Measurements from ENCODE around the gene SPTBN1. TPM values are rescaled to one million over a fixed set of nuclear protein-coding genes. Genes with fewer than 3 reads are reported as not detected.

Gene SPTBN1
- total and polyA plus RNA-seq, 2 experiments from 2014 or later, result 58.1 to 204 TPM

DNA sequence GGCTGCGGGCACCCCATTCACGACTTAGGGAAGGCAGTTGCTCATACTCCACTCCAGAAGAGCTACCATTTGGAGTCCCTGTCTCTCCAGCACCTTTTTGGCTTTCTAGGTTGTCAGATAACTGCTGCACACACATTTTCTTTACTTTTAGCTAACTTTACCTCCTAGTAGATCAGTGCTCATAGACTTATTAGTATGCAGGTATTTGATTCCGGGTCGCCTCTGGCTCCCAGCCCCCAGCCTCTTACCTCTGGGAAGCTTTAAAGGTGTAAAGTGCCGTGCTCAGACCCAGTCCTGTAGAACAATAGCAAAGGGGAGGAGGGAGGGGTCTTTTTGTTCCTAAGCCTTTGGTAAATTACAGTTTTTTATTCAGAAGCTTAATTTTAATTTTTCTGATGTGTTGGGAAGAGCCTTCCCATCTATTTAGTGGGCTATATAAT is 102.9 kb downstream of the SPTBN1 start:
- Histone ChIP-seq H3K27me3 (ENCODE audit: insufficient read depth) (no peaks in the 10 kb centered on the region), H2AFZ (no peak overlapping the region), H3K36me3 (ENCODE audit: insufficient read depth) (no peaks in the 10 kb centered on the region), H3K79me2 (replicated peaks; ENCODE audit: insufficient read depth) (peaks cover 63% of the 10 kb centered on the region), H3K4me3 (peak overlapping the region; percentile 70), H3F3A (replicated peaks; ENCODE audit: low read depth) (no peaks in the 10 kb centered on the region; the same call in 1 of the 2 replicates), H4K20me1 (replicated peaks; ENCODE audit: insufficient read depth) (peaks cover 13% of the 10 kb centered on the region), H3K4me1 (ENCODE audit: insufficient read depth) (peaks cover 37% of the 10 kb centered on the region), H3K4me2 (peak overlapping the region; percentile 89), H3K27ac (ENCODE audit: low read depth) (peak overlapping the region; percentile 99), H3K9me2 (ENCODE audit: insufficient read depth) (no peaks in the 10 kb centered on the region)
- Mint-ChIP-seq H3K4me3 (peak overlapping the region; percentile 98), H3K27me3 (ENCODE audit: insufficient read depth, low read depth, poor library complexity) (no peaks in the 10 kb centered on the region), H3K27ac (peak overlapping the region; percentile 95), H3K9me3 (no peaks in the 10 kb centered on the region), H3K36me3 (ENCODE audit: low read depth) (peaks cover 3% of the 10 kb centered on the region; the same call in 1 of the 3 replicates), H3K4me1 (peaks cover 49% of the 10 kb centered on the region)
- ATAC-seq, result peak; percentile 52
- peak; percentile 62 for DNase-seq (ENCODE audit: low spot score)
- no peak for TF ChIP-seq ZNF462 (CRISPR knock-in tag; IDR thresholded peaks at IDR 0.05)
- no peak for TF ChIP-seq EZH2phosphoT487 (IDR thresholded peaks at IDR 0.05; ENCODE audit: unreplicated experiment)
- TF ChIP-seq CTCF (conservative IDR thresholded peaks at IDR 0.05; ENCODE audit: low read depth in 2 of 2), result no peak
- no peak for TF ChIP-seq EZH2 (IDR thresholded peaks at IDR 0.05; ENCODE audit: low read depth, unreplicated experiment)
- TF ChIP-seq CREB1 (CRISPR knock-in tag; IDR thresholded peaks at IDR 0.05; ENCODE audit: low read depth), result no peak
- no peak for TF ChIP-seq STAT1 (IDR thresholded peaks at IDR 0.05; ENCODE audit: unreplicated experiment)

Data from GM23338 (cell line).